MM.1S (cell line): ENCODE data around the gene PIWIL1.

ENCODE experiments used
- CTCF ChIP-seq: fragments of 300-600 bp; sonication (generic); IDR thresholded peaks from 2 replicates; pipeline ENCODE4 v1.5.1; 2016; ENCODE audit warnings: antibody characterized with exemption, low read length, mixed read lengths
- EZH2 ChIP-seq: fragments of 300-600 bp; sonication (generic); optimal IDR thresholded peaks from 2 replicates; pipeline ENCODE3; 2017; ENCODE audit warnings: low read depth, mild to moderate bottlenecking, antibody characterized with exemption, low read length, mixed read lengths

DNA sequence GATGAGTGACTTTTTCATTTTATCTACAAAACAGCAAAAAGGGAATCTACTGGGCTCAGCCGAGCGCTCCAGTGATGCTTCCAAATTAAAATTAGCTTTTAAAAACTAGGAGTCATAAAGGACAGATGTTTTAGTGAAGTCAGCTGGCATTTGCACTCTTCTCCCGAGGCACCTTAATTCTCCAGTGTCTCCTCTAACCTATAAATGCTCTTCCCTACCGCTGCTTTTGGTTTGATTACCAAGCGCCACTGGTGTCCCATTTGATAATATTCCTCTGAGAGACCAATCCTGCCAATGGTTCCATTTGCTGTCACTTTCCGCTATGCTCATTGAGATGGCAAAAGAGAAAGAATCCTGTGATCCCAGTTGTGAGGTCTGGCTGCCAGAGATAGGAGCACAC, 29.3 kb upstream of the PIWIL1 start:
- TF ChIP-seq CTCF (no peak), EZH2 (no peak)
